PFSK-1 (cell line): ENCODE results near the gene GPR55.

ENCODE experiments used
- POLR2AphosphoS5 ChIP-seq: IDR thresholded peaks from 2 replicates; pipeline ENCODE4 v1.6.1; 2012; ENCODE audit warnings: low read depth, mild to moderate bottlenecking, control low read depth, low read length, moderate library complexity
- REST ChIP-seq, 2 experiments: IDR thresholded peaks; 2 replicates each; pipeline versions ENCODE4 v1.6.1 to v1.8.0; 2011 to 2012; ENCODE audit warnings: low read depth in 2 of 2, low read length in 2 of 2, control low read depth in 1 of 2, inconsistent platforms in 1 of 2, mild to moderate bottlenecking in 1 of 2, moderate library complexity in 1 of 2; ENCODE audit not compliant: insufficient read depth in 1 of 2
- SIN3A ChIP-seq: IDR thresholded peaks from 2 replicates; pipeline ENCODE4 v1.6.1; 2012; ENCODE audit warnings: mild to moderate bottlenecking, low read length, moderate library complexity, borderline replicate concordance; ENCODE audit not compliant: insufficient read depth
- TAF1 ChIP-seq: IDR thresholded peaks from 2 replicates; pipeline ENCODE4 v1.6.1; 2012; ENCODE audit warnings: low read length, control low read depth, borderline replicate concordance; ENCODE audit not compliant: insufficient read depth

- TF ChIP-seq POLR2AphosphoS5 (no peak), TAF1 (no peak), REST (IDR thresholded peaks at IDR 0.05; ENCODE audit: insufficient read depth in 1 of 2, low read depth in 2 of 2, low read length in 2 of 2) (no peak), SIN3A (no peak)
Observed at GRCh38 chr2:230954746-230955145, 29.7 kb upstream of the GPR55 start.
